ENCODE data around the gene MAP1A.
"Not testable (repeated sequence)": the region's sequence is repeated elsewhere in the genome, so short reads cannot be mapped to it uniquely, and the experiment has no call there.

Gene MAP1A

GRCh38 chr15:43521419-43521818 is 4.0 kb downstream of the MAP1A start:
- H3K4me3 Mint-ChIP-seq = no peak overlapping the region
- peaks cover 18% of the 10 kb centered on the region for H3K27me3 Mint-ChIP-seq
- no peaks in the 10 kb centered on the region for H3K36me3 Mint-ChIP-seq
- peaks cover 19% of the 10 kb centered on the region for H3K4me1 Mint-ChIP-seq
- no peak overlapping the region for H3K27ac Mint-ChIP-seq
- H3K9me3 Mint-ChIP-seq = no peaks in the 10 kb centered on the region

- Mint-ChIP-seq H3K27me3 (peaks cover 14% of the 10 kb centered on the region), H3K9me3 (no peaks in the 10 kb centered on the region), H3K27ac (no peak overlapping the region), H3K36me3 (no peaks in the 10 kb centered on the region), H3K4me3 (no peak overlapping the region), H3K4me1 (peaks cover 17% of the 10 kb centered on the region)
These were observed 4.8 kb downstream of the MAP1A start for GRCh38 chr15:43522247-43522646.

DNA sequence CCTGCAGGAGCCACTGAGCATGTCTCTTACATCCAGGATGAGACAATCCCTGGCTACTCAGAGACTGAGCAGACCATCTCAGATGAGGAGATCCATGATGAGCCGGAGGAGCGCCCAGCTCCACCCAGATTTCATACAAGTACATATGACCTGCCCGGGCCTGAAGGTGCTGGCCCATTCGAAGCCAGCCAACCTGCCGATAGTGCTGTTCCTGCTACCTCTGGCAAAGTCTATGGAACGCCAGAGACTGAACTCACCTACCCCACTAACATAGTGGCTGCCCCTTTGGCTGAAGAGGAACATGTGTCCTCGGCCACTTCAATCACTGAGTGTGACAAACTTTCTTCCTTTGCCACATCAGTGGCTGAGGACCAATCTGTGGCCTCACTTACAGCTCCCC is 6.2 kb downstream of the MAP1A start:
- Mint-ChIP-seq H3K4me3 (no peak overlapping the region), H3K4me1 (peaks cover 9% of the 10 kb centered on the region), H3K36me3 (no peaks in the 10 kb centered on the region), H3K9me3 (no peaks in the 10 kb centered on the region), H3K27me3 (peaks cover 7% of the 10 kb centered on the region), H3K27ac (no peak overlapping the region)

GRCh38 chr15:43524254-43524845 is 6.9 kb downstream of the MAP1A start:
- no peaks in the 10 kb centered on the region for H3K9me3 Mint-ChIP-seq
- H3K4me3 Mint-ChIP-seq = no peak overlapping the region
- H3K27ac Mint-ChIP-seq = no peak overlapping the region
- H3K4me1 Mint-ChIP-seq = peaks cover 9% of the 10 kb centered on the region
- H3K36me3 Mint-ChIP-seq = no peaks in the 10 kb centered on the region
- peaks cover 3% of the 10 kb centered on the region for H3K27me3 Mint-ChIP-seq

GRCh38 chr15:43525131-43525530 is 7.7 kb downstream of the MAP1A start:
- H3K9me3 Mint-ChIP-seq = no peaks in the 10 kb centered on the region
- H3K4me1 Mint-ChIP-seq = peaks cover 9% of the 10 kb centered on the region
- H3K27ac Mint-ChIP-seq = no peak overlapping the region
- no peaks in the 10 kb centered on the region for H3K27me3 Mint-ChIP-seq
- no peak overlapping the region for H3K4me3 Mint-ChIP-seq
- H3K36me3 Mint-ChIP-seq = no peaks in the 10 kb centered on the region

- H3K4me3 Mint-ChIP-seq = no peak overlapping the region
- H3K27ac Mint-ChIP-seq = no peak overlapping the region
- H3K9me3 Mint-ChIP-seq = no peaks in the 10 kb centered on the region
- peaks cover 9% of the 10 kb centered on the region for H3K4me1 Mint-ChIP-seq
- no peaks in the 10 kb centered on the region for H3K27me3 Mint-ChIP-seq
- H3K36me3 Mint-ChIP-seq = no peaks in the 10 kb centered on the region
These were observed 9.0 kb downstream of the MAP1A start for GRCh38 chr15:43526261-43526930.

DNA sequence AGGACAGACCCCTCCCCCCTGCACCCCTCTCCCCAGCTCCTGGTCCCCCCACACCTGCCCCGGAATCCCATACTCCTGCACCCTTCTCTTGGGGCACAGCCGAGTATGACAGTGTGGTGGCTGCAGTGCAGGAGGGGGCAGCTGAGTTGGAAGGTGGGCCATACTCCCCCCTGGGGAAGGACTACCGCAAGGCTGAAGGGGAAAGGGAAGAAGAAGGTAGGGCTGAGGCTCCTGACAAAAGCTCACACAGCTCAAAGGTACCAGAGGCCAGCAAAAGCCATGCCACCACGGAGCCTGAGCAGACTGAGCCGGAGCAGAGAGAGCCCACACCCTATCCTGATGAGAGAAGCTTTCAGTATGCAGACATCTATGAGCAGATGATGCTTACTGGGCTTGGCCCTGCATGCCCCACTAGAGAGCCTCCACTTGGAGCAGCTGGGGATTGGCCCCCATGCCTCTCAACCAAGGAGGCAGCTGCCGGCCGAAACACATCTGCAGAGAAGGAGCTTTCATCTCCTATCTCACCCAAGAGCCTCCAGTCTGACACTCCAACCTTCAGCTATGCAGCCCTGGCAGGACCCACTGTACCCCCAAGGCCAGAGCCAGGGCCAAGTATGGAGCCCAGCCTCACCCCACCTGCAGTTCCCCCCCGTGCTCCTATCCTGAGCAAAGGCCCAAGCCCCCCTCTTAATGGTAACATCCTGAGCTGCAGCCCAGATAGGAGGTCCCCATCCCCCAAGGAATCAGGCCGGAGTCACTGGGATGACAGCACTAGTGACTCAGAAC is 9.8 kb downstream of the MAP1A start:
- Mint-ChIP-seq H3K9me3 (no peaks in the 10 kb centered on the region), H3K36me3 (no peaks in the 10 kb centered on the region), H3K27me3 (no peaks in the 10 kb centered on the region), H3K4me1 (peaks cover 9% of the 10 kb centered on the region), H3K27ac (no peak overlapping the region), H3K4me3 (no peak overlapping the region)

GRCh38 chr15:43527802-43528541 is 10.6 kb downstream of the MAP1A start:
- Mint-ChIP-seq H3K9me3 (no peaks in the 10 kb centered on the region), H3K4me1 (peaks cover 9% of the 10 kb centered on the region), H3K27me3 (no peaks in the 10 kb centered on the region), H3K4me3 (no peak overlapping the region), H3K36me3 (no peaks in the 10 kb centered on the region), H3K27ac (no peak overlapping the region)

DNA sequence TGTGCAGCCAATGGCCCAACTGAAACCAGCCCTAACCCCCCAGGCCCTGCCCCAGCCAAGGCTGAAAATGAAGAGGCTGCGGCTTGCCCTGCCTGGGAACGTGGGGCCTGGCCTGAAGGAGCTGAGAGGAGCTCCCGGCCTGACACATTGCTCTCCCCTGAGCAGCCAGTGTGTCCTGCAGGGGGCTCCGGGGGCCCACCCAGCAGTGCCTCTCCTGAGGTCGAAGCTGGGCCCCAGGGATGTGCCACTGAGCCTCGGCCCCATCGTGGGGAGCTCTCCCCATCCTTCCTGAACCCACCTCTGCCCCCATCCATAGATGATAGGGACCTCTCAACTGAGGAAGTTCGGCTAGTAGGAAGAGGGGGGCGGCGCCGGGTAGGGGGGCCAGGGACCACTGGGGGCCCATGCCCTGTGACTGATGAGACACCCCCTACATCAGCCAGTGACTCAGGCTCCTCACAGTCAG is 11.2 kb downstream of the MAP1A start:
- peaks cover 9% of the 10 kb centered on the region for H3K4me1 Mint-ChIP-seq
- H3K27ac Mint-ChIP-seq = no peak overlapping the region
- H3K9me3 Mint-ChIP-seq = no peaks in the 10 kb centered on the region
- H3K27me3 Mint-ChIP-seq = no peaks in the 10 kb centered on the region
- no peaks in the 10 kb centered on the region for H3K36me3 Mint-ChIP-seq
- H3K4me3 Mint-ChIP-seq = no peak overlapping the region

- Mint-ChIP-seq H3K27me3 (no peaks in the 10 kb centered on the region), H3K4me3 (no peak overlapping the region), H3K27ac (no peak overlapping the region), H3K4me1 (peaks cover 9% of the 10 kb centered on the region), H3K9me3 (no peaks in the 10 kb centered on the region), H3K36me3 (no peaks in the 10 kb centered on the region)
These were observed 11.7 kb downstream of the MAP1A start for GRCh38 chr15:43529141-43529540.

GRCh38 chr15:43529587-43530345 is 12.4 kb downstream of the MAP1A start:
- Mint-ChIP-seq H3K27ac (no peak overlapping the region), H3K9me3 (no peaks in the 10 kb centered on the region), H3K4me1 (peaks cover 9% of the 10 kb centered on the region), H3K36me3 (no peaks in the 10 kb centered on the region), H3K27me3 (no peaks in the 10 kb centered on the region), H3K4me3 (no peak overlapping the region)

- Mint-ChIP-seq H3K27ac (no peak overlapping the region), H3K9me3 (no peaks in the 10 kb centered on the region), H3K27me3 (no peaks in the 10 kb centered on the region), H3K4me1 (no peaks in the 10 kb centered on the region), H3K4me3 (no peak overlapping the region), H3K36me3 (no peaks in the 10 kb centered on the region)
These were observed 13.7 kb downstream of the MAP1A start for GRCh38 chr15:43531018-43531670.

DNA sequence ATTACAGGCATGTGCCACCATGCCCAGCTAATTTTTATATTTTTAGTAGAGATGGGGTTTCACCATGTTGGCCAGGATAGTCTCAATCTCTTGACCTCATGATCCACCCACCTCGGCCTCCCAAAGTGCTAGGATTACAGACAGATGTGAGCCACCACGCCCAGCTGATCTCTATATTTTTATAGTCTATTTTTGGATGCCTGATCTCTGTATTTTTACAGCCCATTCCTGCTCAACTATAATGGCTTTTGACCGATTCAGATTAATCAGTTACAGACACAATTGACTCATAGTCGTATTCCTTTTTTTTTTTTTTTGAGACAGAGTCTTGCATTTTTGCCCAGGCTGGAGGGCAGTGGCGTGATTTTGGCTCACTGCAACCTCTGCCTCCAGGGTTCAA is 15.4 kb downstream of the MAP1A start:
- not testable (repeated sequence) for H3K27me3 Mint-ChIP-seq, H3K4me3 Mint-ChIP-seq, H3K4me1 Mint-ChIP-seq, H3K9me3 Mint-ChIP-seq, H3K36me3 Mint-ChIP-seq, H3K27ac Mint-ChIP-seq

- no peaks in the 10 kb centered on the region for H3K36me3 Mint-ChIP-seq
- H3K4me1 Mint-ChIP-seq = no peaks in the 10 kb centered on the region
- no peaks in the 10 kb centered on the region for H3K9me3 Mint-ChIP-seq
- H3K4me3 Mint-ChIP-seq = no peak overlapping the region
- no peaks in the 10 kb centered on the region for H3K27me3 Mint-ChIP-seq
- no peak overlapping the region for H3K27ac Mint-ChIP-seq
These were observed 17.5 kb downstream of the MAP1A start for GRCh38 chr15:43534897-43535296.

DNA sequence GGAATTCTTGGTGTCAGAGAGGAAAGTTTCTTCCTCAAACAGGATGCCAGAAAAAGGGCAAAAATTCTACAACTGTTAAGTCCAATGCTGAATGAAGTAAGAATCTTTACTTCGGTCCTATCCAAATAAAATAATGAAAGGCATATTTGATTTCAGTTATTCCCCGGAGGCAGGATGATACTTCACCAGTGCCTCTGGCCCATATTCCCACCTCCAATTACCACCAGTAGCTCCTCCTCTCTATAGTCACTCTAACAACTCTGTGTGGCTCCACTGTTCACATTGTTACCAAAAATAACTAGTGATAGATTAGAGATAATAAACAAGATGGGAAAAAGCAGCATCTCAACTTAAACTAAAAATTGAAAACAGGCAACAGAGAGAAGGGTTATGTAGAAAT is 20.7 kb downstream of the MAP1A start:
- Mint-ChIP-seq H3K36me3 (no peaks in the 10 kb centered on the region), H3K4me1 (peaks cover 4% of the 10 kb centered on the region), H3K9me3 (no peaks in the 10 kb centered on the region), H3K27ac (no peak overlapping the region), H3K4me3 (no peak overlapping the region), H3K27me3 (no peaks in the 10 kb centered on the region)
